K562 (cell line): ENCODE data around the gene UBL5. TPM values are rescaled to one million over a fixed set of nuclear protein-coding genes. Genes with fewer than 3 reads are reported as not detected.

Source experiments
- ARNT ChIP-seq, 2 experiments: fragments of 450-650 bp; IDR thresholded peaks; 2 replicates each; pipeline ENCODE4 v1.6.1; 2016; ENCODE audit warnings: mild to moderate bottlenecking in 1 of 2
- CBX2 ChIP-seq: fragments of 200-600 bp; sonication (generic); IDR thresholded peaks from one replicate; pipeline ENCODE4 v1.6.1; 2012; ENCODE audit warnings: mild to moderate bottlenecking, low read length, inconsistent platforms; ENCODE audit not compliant: insufficient read depth, poor library complexity, severe bottlenecking
- COPS2 ChIP-seq: fragments of 450-650 bp; conservative IDR thresholded peaks from 2 replicates; pipeline ENCODE4 v1.6.1; 2016; ENCODE audit warnings: mild to moderate bottlenecking, moderate library complexity
- FOS ChIP-seq: IDR thresholded peaks from 3 replicates; pipeline ENCODE4 v1.6.1; 2011; ENCODE audit not compliant: insufficient read length; ENCODE audit errors: extremely low read depth
- POLR3G ChIP-seq: IDR thresholded peaks from 2 replicates; pipeline ENCODE4 v1.6.1; 2011; ENCODE audit not compliant: insufficient read length, insufficient replicate concordance; ENCODE audit errors: extremely low read depth
- RBFOX2 ChIP-seq: fragments of 200-400 bp; formaldehyde crosslinking; IDR thresholded peaks from 2 replicates; pipeline ENCODE4 v1.6.1; 2017; ENCODE audit warnings: low read depth, mild to moderate bottlenecking, low read length, moderate library complexity
- SAFB ChIP-seq: fragments of 200-400 bp; formaldehyde crosslinking; IDR thresholded peaks from 2 replicates; pipeline ENCODE4 v1.6.1; 2017; ENCODE audit warnings: low read depth, low read length, borderline replicate concordance
- SMARCE1 ChIP-seq: fragments of 450-650 bp; IDR thresholded peaks from 2 replicates; pipeline ENCODE4 v1.7.1; 2016; ENCODE audit warnings: mild to moderate bottlenecking
- ZNF140 ChIP-seq: fragments of 250-450 bp; sonication (Bioruptor Pico); IDR thresholded peaks from 2 replicates; pipeline ENCODE4 v1.8.0; 2021; ENCODE audit warnings: moderate library complexity, mild to moderate bottlenecking, inconsistent platforms
- polyA plus RNA-seq, 8 experiments: library from polyadenylated mRNA; depleted of rRNA in 4 of 8; stranded (reverse) in 5 of 8; unstranded in 3 of 8; fragments of >200 nt; fragmentation: Nextera tagmentation in 2 of 8; fragmentation: Illumina TruSeq in 1 of 8; extraction: Ambion mirVana in 2 of 8; extraction: Trizol in 1 of 8; gene quantifications; 2 replicates each; pipeline versions ENCODE4 v1.2.1 to v1.2.3, GENCODE V29; 2011 to 2014; ENCODE audit warnings: inconsistent platforms in 1 of 8, missing spikeins in 1 of 8
- total RNA-seq, 7 experiments: library from RNA; depleted of rRNA in 6 of 7; stranded (reverse); fragments of >200 nt in 6 of 7; fragmentation: Illumina TruSeq in 2 of 7; extraction: Trizol in 2 of 7; gene quantifications; 2 replicates each; pipeline versions ENCODE4 v1.2.1 to v1.2.3, GENCODE V29; 2011 to 2021; ENCODE audit warnings: low replicate concordance in 1 of 7
- TF ChIP-seq, protein P1 (sequence below): fragments of 250-450 bp; sonication (Bioruptor Pico); IDR thresholded peaks from 2 replicates; pipeline ENCODE4 v1.5.0; 2022; ENCODE audit warnings: mild to moderate bottlenecking
- TF ChIP-seq, protein P2 (sequence below): IDR thresholded peaks from 2 replicates; pipeline ENCODE4 v1.6.1; 2011; ENCODE audit not compliant: insufficient read length; ENCODE audit errors: extremely low read depth
- TF ChIP-seq, protein P3 (sequence below): sonication (generic); formaldehyde crosslinking; IDR thresholded peaks from 2 replicates; pipeline ENCODE4 v1.8.1; 2023; ENCODE audit warnings: missing genetic modification reagents, mild to moderate bottlenecking, borderline replicate concordance
- TF ChIP-seq, protein P4 (sequence below): fragments of 250-450 bp; sonication (Bioruptor Pico); IDR thresholded peaks from 2 replicates; pipeline ENCODE4 v1.5.1; 2021; ENCODE audit warnings: mild to moderate bottlenecking
- TF ChIP-seq, protein P5 (sequence below), 2 experiments: fragments of 450-650 bp; IDR thresholded peaks; 2 replicates each; pipeline ENCODE4 v1.6.1; 2016
- TF ChIP-seq, protein P6 (sequence below): fragments of 250-450 bp; sonication (Bioruptor Pico); IDR thresholded peaks from 2 replicates; pipeline ENCODE4 v1.8.0; 2021; ENCODE audit warnings: moderate library complexity, mild to moderate bottlenecking, inconsistent platforms

Gene UBL5
- total and polyA plus RNA-seq, 9 of the 15 experiments (the other 6 are each of a cell fraction or from before 2014, with no cell fraction given): 410 to 1,266 (median 613) TPM

DNA sequence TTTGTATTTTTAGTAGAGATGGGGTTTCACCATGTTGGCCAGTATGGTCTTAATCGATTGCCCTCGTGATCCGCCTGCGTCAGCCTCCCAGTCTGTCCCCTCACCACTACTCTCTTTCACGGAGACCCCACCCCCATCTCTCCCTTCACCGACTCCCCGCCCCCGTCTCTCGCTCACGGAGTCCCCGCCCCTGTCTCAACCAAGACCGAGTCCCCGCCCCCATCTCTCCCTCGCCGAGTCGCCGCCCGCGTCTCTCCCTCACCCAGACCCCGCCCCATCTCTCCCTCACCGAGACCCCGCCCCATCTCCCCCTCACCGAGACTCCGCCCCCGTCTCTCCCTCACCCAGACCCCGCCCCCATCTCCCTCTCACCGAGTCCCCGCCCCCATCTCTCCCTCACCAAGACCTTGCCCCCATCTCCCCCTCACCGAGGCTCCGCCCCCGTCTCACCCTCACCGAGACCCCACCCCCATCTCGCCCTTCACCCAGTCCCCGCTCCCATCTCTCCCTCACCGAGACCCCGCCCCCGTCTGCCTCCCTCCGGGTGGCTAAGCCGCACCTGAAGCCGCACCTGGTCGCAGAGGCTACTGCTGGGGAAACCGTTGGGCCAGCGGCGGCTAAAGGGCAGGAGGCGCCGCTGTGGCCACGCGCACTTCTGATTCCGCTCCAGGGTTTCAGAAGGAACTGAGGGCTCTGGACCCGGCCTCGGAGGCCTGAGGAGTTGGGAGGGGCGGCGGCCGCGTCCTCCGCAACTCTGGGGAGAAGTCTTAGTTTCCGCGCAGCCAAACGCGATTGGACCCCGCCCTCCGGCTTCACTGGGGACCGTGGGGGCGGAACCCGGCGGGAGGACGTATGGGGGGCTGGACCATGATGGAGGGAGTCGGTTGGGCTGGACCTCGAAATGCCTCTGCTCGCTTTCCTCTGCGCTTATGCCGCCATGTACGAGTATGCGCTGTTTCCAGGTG is 42.1 kb upstream of the UBL5 start (continued):
- TF ChIP-seq, protein P1, sequence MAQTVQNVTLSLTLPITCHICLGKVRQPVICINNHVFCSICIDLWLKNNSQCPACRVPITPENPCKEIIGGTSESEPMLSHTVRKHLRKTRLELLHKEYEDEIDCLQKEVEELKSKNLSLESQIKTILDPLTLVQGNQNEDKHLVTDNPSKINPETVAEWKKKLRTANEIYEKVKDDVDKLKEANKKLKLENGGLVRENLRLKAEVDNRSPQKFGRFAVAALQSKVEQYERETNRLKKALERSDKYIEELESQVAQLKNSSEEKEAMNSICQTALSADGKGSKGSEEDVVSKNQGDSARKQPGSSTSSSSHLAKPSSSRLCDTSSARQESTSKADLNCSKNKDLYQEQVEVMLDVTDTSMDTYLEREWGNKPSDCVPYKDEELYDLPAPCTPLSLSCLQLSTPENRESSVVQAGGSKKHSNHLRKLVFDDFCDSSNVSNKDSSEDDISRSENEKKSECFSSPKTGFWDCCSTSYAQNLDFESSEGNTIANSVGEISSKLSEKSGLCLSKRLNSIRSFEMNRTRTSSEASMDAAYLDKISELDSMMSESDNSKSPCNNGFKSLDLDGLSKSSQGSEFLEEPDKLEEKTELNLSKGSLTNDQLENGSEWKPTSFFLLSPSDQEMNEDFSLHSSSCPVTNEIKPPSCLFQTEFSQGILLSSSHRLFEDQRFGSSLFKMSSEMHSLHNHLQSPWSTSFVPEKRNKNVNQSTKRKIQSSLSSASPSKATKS (CRISPR knock-in tag): no peak
- TF ChIP-seq CBX2 (no peak), ARNT (IDR thresholded peaks at IDR 0.05) (no peak), RBFOX2 (peak; percentile 94), FOS (no peak), COPS2 (no peak), SAFB (no peak), POLR3G (no peak), SMARCE1 (peak; percentile 36; the same call in 1 of the 2 replicates), ZNF140 (CRISPR knock-in tag) (no peak)
- TF ChIP-seq, protein P2, sequence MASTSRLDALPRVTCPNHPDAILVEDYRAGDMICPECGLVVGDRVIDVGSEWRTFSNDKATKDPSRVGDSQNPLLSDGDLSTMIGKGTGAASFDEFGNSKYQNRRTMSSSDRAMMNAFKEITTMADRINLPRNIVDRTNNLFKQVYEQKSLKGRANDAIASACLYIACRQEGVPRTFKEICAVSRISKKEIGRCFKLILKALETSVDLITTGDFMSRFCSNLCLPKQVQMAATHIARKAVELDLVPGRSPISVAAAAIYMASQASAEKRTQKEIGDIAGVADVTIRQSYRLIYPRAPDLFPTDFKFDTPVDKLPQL: no peak
- TF ChIP-seq, protein P3, sequence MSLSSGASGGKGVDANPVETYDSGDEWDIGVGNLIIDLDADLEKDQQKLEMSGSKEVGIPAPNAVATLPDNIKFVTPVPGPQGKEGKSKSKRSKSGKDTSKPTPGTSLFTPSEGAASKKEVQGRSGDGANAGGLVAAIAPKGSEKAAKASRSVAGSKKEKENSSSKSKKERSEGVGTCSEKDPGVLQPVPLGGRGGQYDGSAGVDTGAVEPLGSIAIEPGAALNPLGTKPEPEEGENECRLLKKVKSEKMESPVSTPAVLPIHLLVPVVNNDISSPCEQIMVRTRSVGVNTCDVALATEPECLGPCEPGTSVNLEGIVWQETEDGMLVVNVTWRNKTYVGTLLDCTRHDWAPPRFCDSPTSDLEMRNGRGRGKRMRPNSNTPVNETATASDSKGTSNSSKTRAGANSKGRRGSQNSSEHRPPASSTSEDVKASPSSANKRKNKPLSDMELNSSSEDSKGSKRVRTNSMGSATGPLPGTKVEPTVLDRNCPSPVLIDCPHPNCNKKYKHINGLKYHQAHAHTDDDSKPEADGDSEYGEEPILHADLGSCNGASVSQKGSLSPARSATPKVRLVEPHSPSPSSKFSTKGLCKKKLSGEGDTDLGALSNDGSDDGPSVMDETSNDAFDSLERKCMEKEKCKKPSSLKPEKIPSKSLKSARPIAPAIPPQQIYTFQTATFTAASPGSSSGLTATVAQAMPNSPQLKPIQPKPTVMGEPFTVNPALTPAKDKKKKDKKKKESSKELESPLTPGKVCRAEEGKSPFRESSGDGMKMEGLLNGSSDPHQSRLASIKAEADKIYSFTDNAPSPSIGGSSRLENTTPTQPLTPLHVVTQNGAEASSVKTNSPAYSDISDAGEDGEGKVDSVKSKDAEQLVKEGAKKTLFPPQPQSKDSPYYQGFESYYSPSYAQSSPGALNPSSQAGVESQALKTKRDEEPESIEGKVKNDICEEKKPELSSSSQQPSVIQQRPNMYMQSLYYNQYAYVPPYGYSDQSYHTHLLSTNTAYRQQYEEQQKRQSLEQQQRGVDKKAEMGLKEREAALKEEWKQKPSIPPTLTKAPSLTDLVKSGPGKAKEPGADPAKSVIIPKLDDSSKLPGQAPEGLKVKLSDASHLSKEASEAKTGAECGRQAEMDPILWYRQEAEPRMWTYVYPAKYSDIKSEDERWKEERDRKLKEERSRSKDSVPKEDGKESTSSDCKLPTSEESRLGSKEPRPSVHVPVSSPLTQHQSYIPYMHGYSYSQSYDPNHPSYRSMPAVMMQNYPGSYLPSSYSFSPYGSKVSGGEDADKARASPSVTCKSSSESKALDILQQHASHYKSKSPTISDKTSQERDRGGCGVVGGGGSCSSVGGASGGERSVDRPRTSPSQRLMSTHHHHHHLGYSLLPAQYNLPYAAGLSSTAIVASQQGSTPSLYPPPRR (CRISPR knock-in tag): no peak
- TF ChIP-seq, protein P4, sequence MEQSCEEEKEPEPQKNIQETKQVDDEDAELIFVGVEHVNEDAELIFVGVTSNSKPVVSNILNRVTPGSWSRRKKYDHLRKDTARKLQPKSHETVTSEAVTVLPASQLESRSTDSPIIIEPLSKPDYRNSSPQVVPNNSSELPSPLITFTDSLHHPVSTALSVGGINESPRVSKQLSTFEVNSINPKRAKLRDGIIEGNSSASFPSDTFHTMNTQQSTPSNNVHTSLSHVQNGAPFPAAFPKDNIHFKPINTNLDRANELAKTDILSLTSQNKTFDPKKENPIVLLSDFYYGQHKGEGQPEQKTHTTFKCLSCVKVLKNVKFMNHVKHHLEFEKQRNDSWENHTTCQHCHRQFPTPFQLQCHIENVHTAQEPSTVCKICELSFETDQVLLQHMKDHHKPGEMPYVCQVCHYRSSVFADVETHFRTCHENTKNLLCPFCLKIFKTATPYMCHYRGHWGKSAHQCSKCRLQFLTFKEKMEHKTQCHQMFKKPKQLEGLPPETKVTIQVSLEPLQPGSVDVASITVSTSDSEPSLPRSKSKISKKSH: no peak
- TF ChIP-seq, protein P5, sequence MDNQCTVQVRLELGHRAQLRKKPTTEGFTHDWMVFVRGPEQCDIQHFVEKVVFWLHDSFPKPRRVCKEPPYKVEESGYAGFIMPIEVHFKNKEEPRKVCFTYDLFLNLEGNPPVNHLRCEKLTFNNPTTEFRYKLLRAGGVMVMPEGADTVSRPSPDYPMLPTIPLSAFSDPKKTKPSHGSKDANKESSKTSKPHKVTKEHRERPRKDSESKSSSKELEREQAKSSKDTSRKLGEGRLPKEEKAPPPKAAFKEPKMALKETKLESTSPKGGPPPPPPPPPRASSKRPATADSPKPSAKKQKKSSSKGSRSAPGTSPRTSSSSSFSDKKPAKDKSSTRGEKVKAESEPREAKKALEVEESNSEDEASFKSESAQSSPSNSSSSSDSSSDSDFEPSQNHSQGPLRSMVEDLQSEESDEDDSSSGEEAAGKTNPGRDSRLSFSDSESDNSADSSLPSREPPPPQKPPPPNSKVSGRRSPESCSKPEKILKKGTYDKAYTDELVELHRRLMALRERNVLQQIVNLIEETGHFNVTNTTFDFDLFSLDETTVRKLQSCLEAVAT (IDR thresholded peaks at IDR 0.05): peak in 1 of 2 experiments; percentile 59; a peak in 1 of 4 replicates
- TF ChIP-seq, protein P6, sequence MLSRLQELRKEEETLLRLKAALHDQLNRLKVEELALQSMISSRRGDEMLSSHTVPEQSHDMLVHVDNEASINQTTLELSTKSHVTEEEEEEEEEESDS: no peak
